Fibroblast of mammary gland (primary cell): ENCODE results near the gene CCDC196.

Experiments used
- DNase-seq: peaks from one replicate; pipeline ENCODE4 v3.0.0-alpha.2; 2010; ENCODE audit warnings: low read depth
- H3K4me3 ChIP-seq: 2 replicates; pipeline ENCODE4 v1.5.1; 2011; ENCODE audit warnings: low read depth, mild to moderate bottlenecking, low read length, moderate library complexity; ENCODE audit not compliant: control insufficient read depth
- TF ChIP-seq, protein P1 (sequence below): conservative IDR thresholded peaks from 2 replicates; pipeline ENCODE4 v1.5.1; 2011; ENCODE audit warnings: low read depth, low read length, inconsistent platforms; ENCODE audit not compliant: control insufficient read depth, insufficient read depth

Gene CCDC196, protein sequence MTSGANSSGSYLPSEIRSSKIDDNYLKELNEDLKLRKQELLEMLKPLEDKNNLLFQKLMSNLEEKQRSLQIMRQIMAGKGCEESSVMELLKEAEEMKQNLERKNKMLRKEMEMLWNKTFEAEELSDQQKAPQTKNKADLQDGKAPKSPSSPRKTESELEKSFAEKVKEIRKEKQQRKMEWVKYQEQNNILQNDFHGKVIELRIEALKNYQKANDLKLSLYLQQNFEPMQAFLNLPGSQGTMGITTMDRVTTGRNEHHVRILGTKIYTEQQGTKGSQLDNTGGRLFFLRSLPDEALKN

GRCh38 chr14:66485910-66486421 lies at the start of gene CCDC196:
TSS of gene CCDC196 (plus strand) at chr14:66486371. CDS start at chr14:66486503, 132 bp downstream.
- TF ChIP-seq, protein P1, sequence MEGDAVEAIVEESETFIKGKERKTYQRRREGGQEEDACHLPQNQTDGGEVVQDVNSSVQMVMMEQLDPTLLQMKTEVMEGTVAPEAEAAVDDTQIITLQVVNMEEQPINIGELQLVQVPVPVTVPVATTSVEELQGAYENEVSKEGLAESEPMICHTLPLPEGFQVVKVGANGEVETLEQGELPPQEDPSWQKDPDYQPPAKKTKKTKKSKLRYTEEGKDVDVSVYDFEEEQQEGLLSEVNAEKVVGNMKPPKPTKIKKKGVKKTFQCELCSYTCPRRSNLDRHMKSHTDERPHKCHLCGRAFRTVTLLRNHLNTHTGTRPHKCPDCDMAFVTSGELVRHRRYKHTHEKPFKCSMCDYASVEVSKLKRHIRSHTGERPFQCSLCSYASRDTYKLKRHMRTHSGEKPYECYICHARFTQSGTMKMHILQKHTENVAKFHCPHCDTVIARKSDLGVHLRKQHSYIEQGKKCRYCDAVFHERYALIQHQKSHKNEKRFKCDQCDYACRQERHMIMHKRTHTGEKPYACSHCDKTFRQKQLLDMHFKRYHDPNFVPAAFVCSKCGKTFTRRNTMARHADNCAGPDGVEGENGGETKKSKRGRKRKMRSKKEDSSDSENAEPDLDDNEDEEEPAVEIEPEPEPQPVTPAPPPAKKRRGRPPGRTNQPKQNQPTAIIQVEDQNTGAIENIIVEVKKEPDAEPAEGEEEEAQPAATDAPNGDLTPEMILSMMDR, result no peak
- no peak within 1 kb of the TSS for H3K4me3 ChIP-seq
- no peak for DNase-seq

GRCh38 chr14:66440801-66441200 lies 45.4 kb upstream of the CCDC196 start:
- H3K4me3 ChIP-seq, result no peak overlapping the region
- TF ChIP-seq, protein P1, result no peak
- DNase-seq, result no peak

GRCh38 chr14:66442953-66443571 lies 43.1 kb upstream of the CCDC196 start:
- TF ChIP-seq, protein P1, result no peak
- peak; percentile 29 for DNase-seq
- no peak overlapping the region for H3K4me3 ChIP-seq

- H3K4me3 ChIP-seq, result no peak overlapping the region
- no peak for DNase-seq
- TF ChIP-seq, protein P1, result no peak
Observed at GRCh38 chr14:66443785-66444184, 42.4 kb upstream of the CCDC196 start.

DNA sequence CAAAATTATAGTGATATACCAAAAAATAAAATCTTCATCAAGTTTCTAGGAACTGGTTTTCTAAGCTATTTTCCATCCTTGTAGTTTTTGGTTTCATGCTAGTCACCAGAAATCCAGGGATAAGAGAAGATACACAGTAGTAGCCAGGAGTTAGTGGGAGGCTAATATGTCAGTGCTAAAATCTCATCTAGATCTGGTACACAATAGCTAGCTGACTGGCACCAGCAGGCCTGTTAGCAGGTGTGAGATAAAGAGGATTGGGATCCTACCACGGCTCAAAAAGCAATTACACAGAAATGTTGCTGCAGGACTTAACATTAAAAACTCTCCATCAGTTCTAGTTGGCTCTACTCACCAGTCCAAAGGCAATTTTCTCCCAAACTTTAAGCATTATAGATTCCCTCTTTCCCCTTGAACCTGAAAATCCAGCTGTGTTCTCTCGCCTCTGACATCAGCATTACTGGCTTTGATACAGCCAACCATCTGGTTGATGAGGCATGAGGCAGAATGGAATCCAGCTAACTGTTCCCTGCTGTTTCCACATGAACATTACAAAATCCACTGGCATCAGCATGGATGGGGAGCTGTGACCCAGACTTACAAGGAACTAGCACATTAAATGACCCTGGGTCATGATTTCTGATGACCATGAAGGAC lies 41.8 kb upstream of the CCDC196 start:
- TF ChIP-seq, protein P1, result no peak
- no peak overlapping the region for H3K4me3 ChIP-seq
- peak; percentile 66 for DNase-seq

DNA sequence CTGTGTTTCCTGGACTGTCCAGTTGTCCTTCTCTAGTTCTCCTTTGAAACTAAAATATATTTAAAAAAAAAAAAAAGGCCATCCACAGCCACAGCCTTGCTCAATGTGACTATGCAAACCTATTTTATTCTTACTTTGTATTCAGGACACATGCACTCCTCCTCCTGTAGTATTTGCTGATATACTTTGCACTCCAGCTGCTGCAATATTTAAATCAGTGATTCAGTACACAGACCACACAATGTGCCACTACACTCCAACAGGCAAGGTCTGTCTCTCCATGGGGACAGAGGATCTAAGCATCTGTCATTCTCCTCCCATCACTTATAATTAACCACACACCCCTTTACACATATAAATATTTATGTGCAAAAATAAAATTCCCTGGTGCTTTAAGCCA lies 40.2 kb upstream of the CCDC196 start:
- no peak for DNase-seq
- TF ChIP-seq, protein P1, result no peak

More for the DNA sequence above, 40.2 kb upstream of the CCDC196 start:
- H3K4me3 ChIP-seq, result no peak overlapping the region
